Ishikawa (cell line): ENCODE results near the gene CDH2.

Source experiments
- EP300 ChIP-seq: IDR thresholded peaks from 2 replicates; pipeline ENCODE4 v1.6.1; 2012; ENCODE audit warnings: borderline replicate concordance
- RAD21 ChIP-seq: IDR thresholded peaks from 2 replicates; pipeline ENCODE4 v1.6.1; 2012; ENCODE audit warnings: low read depth
- TAF1 ChIP-seq: IDR thresholded peaks from 2 replicates; pipeline ENCODE4 v1.6.1; 2012; ENCODE audit warnings: low read depth, mild to moderate bottlenecking
- USF1 ChIP-seq: IDR thresholded peaks from 2 replicates; pipeline ENCODE4 v1.6.1; 2012
- YY1 ChIP-seq: IDR thresholded peaks from 2 replicates; pipeline ENCODE4 v1.6.1; 2012; ENCODE audit warnings: low read depth
- TF ChIP-seq, protein P1 (sequence below): IDR thresholded peaks from 2 replicates; pipeline ENCODE4 v1.6.1; 2012

DNA sequence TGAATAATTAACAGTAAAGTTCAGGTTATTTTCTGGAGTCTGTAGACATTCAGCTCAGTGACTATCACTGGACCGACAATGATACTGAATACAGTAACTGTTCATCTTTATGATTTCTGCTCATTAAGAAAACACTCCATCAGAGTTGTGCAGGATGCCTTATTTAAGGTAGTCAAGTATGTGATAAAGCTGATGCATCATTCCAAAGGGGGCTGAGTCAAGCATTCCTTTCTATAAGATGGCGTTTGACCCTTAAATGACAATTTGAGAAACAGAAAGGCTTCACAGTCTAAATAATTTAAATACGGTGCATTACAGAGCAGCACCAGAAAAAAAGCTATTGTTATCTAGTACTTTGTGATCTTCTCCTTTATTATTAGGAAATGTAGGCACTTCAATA, 131.1 kb downstream of the CDH2 start:
- TF ChIP-seq, protein P1, sequence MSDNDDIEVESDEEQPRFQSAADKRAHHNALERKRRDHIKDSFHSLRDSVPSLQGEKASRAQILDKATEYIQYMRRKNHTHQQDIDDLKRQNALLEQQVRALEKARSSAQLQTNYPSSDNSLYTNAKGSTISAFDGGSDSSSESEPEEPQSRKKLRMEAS, result no peak
- TF ChIP-seq EP300 (no peak), RAD21 (no peak), YY1 (no peak), TAF1 (no peak), USF1 (no peak)
